Dedifferentiated amniotic fluid mesenchymal stem cell (primary cell): ENCODE data around the gene ZDHHC8.

Source experiments
- DNase-seq: peaks from one replicate; pipeline ENCODE4 v3.0.0-alpha.2; 2016; ENCODE audit errors: extremely low spot score

ZDHHC8 gene

GRCh38 chr22:20096574-20097420, 34.8 kb upstream of the ZDHHC8 start:
- DNase-seq: no peak

GRCh38 chr22:20099099-20099711, 32.4 kb upstream of the ZDHHC8 start:
- no peak for DNase-seq

DNA sequence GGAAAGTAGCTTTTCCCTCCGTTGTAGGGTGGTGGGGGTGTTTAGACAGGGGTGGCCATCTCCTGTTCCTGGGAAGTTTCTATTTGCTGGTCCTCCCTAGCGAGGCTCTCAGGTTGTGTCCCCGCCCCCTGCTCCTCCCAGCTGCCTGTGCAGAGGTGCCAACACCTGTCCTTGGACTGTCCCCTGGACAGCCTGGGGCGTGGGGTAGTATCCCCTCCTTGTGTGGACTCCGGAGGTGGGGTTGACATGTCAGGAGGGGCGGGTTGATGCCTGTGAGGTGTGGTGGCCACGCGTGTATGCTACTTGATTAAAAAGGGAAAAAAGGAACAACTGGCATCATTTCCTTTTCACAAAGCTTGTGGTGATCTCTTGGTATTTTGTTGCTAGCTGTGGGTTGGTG, 30.0 kb upstream of the ZDHHC8 start:
- DNase-seq: no peak

- DNase-seq: no peak
These were observed 29.3 kb upstream of the ZDHHC8 start for GRCh38 chr22:20102203-20102780.

DNA sequence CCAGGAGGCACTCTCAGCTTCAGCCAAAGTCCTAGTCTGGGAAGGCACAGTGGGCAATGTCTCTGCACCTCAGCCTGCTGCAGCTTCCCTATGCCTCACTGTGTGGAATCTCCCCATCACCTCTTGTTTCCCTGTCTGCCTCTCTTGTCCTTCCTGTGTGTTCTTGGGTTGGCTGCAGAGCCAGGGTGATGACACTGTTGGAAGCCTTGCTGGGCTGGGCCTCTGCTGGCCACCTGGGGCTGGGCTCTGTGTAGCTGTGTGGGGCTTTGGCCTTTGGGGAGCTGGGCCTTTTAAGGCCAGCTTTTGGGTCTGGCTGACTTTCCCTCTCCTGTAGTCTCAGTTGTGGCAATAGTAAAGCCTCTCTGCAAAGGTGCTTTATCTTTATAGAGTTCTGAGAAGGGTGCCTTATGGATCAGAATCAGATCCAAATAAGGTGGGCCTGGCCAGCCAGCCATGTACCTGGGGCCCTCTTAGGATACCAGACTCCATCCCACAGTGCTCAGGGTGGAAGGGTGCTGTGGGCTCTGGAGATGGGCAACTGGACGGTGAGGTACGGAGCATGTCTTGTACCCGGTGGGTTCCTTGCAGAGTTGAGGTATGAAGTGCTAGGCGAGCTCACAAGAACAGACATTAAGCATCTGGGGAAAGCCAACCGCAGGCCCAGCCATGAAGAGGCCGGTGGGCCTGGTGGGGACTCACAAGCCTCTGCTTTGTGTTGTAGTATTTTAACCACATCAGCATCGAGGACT, 26.0 kb upstream of the ZDHHC8 start:
- DNase-seq: no peak

- DNase-seq: no peak
These were observed 25.3 kb upstream of the ZDHHC8 start for GRCh38 chr22:20106205-20106848.

DNA sequence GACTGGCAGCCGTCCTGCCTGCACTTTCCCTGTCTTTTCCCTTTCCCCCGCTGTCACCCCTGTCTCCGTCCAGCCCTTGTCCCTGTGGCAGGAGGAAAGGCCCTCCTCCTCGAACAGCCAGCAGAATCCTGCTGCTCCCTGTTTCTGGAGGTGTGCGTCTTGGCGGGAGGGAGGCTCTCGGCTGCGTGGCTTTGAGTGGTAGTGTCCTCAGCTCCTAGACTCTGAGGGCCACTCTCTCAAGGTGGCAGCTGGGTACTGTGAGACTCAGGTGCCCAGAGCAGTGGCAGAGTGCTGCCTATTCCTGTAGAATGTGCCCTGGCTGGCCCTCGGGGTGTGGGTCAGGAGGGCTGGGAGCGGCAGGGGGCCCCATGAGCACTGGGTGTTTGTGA, 24.8 kb upstream of the ZDHHC8 start:
- no peak for DNase-seq

- DNase-seq: no peak
These were observed 24.1 kb upstream of the ZDHHC8 start for GRCh38 chr22:20107471-20107901.

DNA sequence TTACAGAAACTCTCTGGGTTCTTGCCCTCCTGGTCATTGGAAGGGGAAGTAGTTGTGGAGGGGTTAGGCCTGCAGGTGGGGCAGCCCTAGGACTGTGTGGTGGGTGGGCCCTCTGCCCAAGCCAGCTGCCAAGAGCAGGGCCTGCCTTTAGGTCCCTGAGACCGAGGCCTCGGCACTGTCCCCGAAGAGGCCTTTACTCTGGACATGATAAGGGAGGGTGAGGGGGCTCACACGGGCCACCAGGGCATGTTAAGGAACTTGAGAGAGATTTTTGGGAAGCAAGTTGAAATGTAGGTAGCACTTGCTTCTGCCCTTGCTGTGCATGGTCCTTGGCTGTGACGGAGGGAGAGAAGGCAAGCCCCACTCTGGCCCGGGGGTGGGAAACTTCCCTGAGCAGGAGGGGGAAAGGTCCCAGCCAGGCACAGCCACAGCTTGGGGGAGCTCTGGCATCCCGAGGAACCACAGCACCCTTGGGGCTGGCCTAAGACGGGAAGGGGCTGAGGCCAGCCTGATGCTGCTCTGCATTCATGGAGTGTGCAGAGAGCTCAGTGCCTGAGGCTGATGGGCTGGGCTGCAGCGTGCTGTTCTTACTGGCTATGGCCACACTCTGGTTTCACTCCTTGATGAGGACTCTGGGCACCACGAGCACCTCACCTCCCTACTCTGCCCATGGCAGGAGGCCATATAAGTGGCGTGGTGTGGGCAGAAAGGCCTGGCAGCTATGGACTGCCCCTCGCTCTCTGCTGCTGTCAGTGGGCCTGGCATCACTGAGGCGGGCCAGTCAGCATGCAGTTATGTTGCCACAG, 23.4 kb upstream of the ZDHHC8 start:
- DNase-seq: no peak

- no peak for DNase-seq
These were observed 22.8 kb upstream of the ZDHHC8 start for GRCh38 chr22:20108757-20109230.

DNA sequence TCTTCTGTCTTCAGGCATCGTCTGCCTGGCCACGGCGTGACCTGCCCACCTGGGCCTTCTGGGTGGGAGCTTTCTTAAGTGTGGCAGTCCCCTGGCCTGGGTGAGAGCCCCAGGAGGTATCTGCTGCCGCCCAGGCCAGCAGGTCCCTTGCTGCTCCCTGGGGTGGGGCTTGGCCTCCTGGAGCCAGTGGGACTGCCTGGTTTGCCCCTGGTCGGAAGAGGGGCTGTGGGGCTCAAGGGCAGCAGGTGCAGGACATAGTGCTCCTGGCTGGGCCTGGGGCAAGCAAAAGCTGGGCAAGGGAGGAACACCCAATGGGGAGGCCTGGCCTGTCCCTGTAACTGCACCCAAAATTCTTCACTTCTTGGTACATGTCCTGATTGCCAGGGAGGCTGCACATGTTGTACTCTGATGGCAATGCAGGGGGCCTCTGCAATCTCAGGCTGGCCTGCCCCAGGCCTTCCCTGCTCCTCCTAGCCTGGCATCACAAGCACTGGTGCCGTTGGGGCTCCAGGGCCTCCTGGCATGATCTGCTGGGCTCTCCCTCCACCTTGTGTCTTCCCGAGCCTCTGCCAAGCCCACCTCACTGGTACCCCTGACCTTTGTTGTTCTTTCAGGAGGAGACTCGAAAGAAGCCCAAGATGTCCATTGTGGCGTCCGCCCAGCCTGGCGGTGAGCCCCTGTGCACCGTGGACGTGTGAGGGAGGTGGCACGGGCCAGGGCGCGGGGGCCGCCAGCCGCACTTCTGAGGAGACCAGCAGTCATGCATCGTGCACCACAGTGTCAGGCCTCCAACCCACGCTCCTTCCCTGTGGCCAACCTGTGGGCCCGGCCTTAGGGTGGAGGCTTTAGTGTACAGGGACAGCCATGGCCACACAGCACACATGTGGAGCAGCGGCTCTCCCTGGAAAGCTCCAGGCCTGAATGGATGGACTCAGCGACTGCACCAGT, 21.9 kb upstream of the ZDHHC8 start:
- DNase-seq: no peak

DNA sequence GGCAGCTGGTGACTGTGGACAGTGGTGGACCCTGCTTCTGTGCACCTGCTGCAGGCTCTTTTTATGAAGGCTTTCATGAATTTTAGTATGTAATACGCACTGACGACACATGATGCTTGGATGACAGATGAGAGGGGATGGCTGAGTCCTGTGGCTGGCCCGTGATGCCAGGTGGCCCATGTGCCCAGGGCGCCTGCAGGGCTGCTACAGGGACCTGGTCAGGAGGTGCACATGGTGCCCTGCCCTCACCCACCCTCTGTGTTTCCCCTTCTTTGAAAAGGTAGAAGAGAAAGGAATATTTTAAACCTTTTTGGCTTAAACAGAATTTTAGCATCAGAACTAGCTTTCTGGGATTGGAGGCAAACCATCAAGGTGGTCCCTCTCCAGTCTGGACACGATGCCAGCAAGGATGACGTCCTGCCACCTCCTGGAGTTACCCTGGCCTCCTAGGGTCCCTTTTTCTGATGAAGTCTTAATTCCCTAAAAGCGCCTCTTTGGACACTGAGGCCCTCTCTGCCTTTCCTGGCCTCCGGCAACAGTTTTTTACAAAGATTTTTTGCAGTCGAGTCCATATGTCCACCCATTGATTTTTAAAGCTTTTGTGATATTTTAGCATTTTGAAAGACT, 21.1 kb upstream of the ZDHHC8 start:
- DNase-seq: no peak

DNA sequence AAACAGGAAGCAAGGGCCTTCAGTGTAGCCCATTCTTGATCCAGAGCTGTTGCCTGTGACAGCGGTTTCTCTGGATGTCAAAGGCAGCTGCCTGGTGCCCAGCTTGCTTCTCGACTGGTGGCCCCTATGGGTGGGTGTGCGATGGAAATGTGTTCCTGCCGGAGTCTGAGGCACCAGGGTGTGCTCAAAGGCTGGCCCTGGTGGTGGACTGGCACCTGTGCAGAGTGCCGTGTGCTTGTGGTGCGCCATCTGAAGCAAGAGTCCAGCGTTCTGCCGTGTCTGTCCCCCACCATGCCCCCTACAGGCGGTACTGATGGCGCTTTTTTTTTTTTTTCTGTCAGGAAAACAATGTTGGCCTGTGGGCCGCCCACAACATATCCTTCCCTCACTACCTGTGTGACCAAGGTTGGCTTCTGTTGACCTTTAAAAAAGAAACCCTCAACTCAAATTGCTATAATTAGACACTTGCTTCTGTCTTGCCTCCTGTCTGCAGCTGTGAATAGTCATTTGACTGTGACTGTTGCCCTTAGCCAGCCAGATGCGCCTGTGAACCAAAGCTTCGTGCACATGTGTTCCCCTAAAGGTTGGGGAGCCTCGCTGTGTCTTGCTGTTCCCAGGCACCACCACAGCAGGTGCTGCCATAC, 20.4 kb upstream of the ZDHHC8 start:
- DNase-seq: no peak

DNA sequence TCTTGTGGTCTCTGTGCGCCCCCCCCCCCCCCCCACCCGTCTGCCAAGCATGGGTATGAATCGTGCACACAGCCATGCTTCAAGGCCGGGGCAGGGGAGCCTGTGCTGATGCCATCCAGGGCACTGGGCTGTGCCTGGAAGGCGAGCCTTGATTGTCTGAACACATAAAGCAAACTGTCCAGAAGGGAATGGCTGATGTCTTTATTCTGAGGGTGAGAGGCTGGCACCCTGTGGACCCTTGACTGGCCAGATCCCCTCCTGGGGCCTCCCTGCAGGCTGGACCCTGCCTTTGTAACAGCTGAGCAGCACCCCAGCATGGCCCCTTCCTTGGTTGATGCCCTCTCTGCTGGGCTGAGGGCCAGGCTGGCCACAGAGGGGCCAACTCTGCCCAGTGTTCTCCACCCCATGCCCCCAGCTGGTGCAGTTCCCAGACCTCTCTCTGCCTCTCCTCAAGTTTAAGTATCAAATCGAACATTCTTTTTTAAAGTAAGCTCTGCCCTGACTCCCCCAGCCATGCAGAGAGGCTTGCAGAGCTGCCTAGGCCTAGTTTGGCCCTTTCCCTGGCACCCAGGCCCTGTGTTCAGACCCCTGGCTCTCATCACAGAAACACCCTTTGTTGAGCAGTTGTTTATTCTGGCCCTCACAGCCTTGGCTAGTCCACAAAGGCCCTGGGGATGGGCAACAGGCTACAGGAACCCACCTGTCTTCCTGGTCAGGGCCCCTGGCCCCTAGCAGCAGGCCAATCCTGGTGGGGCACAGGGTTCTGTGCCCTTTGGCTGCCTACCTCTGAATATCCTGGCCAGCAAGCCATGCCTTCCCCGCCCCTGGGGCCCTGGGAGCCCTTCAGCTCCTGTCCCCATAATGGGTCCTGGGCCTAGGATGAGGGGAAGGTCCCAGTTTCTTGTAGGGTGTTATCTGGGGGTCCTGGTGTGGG, 19.6 kb upstream of the ZDHHC8 start:
- no peak for DNase-seq

- DNase-seq: no peak
These were observed 18.7 kb upstream of the ZDHHC8 start for GRCh38 chr22:20112623-20113511.

DNA sequence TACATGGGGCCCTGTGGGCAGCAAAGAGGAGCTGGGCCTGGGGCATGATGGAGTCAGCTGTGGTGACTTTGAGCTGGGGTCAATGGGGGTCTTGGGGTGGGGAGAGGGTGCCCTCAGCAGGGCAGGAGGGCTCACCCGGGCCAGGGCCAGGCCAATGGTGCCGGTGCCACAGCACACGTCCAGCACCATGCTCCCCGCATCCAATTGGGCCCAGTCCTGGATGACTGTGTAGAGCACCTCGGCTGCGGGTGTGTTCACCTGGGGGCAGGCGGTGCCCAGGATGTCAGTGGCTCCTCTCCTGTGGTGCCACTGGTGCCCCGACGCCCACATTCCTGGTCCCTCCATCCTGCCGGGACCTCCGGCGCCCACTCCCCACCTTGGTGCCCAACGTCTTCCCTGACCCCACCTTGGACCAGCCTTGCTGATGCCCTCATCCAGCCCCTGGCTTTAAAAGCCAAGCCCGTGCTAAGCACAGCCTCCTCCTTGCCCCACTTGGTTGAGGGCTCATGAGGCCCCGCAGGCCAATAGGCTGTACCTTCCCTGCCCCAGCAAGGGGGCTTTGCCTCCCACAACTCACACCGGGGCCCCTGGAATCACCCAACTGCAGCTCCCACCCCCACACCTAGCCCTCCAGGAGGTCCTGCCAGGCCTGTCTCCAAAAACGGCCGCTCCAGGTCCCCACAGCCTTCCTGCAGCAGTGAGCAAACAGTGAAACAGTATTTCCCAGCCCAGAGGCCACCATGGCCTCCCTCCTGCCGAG, 17.9 kb upstream of the ZDHHC8 start:
- DNase-seq: no peak
